Measurements from ENCODE around the gene JMJD8. TPM values are rescaled to one million over a fixed set of nuclear protein-coding genes. Genes with fewer than 3 reads are reported as not detected.

The JMJD8 gene
- total RNA-seq, 1 donor = 48.5 TPM

GRCh38 chr16:677316-678190 lies 6.6 kb downstream of the JMJD8 start:
- H3K27ac ChIP-seq (ENCODE audit: low read depth, low read length) = no peak overlapping the region
- no peak overlapping the region for H2AFZ ChIP-seq (ENCODE audit: low read length)
- H3K36me3 ChIP-seq (ENCODE audit: insufficient read depth, low read length) = peaks cover 27% of the 10 kb centered on the region
- no peak overlapping the region for H3K4me3 ChIP-seq (ENCODE audit: insufficient read depth, low read length)
- no peak overlapping the region for H3K4me2 ChIP-seq (ENCODE audit: insufficient read depth, low read length)
- H3K27me3 ChIP-seq (ENCODE audit: insufficient read depth, low read length) = no peaks in the 10 kb centered on the region
- H3K4me1 ChIP-seq (ENCODE audit: insufficient read depth, low read length) = peaks cover 16% of the 10 kb centered on the region
- no peaks in the 10 kb centered on the region for H3K9me3 ChIP-seq (ENCODE audit: low read depth, low read length)
- peaks cover 19% of the 10 kb centered on the region for H3K79me2 ChIP-seq (ENCODE audit: insufficient read depth, low read length)
- TF ChIP-seq CTCF (IDR thresholded peaks at IDR 0.05; ENCODE audit: extremely low read depth, low read depth, low read length) = no peak
- peaks cover 43% of the 10 kb centered on the region for H4K20me1 ChIP-seq (ENCODE audit: insufficient read depth, low read length)
- no peak for DNase-seq (ENCODE audit: insufficient read length, low spot score, missing footprints)

- Histone ChIP-seq H3K9me3 (ENCODE audit: low read depth, low read length) (no peaks in the 10 kb centered on the region), H3K27ac (ENCODE audit: low read depth, low read length) (no peak overlapping the region), H3K79me2 (ENCODE audit: insufficient read depth, low read length) (peaks cover 12% of the 10 kb centered on the region), H3K36me3 (ENCODE audit: insufficient read depth, low read length) (peaks cover 27% of the 10 kb centered on the region), H3K27me3 (ENCODE audit: insufficient read depth, low read length) (no peaks in the 10 kb centered on the region), H3K4me2 (ENCODE audit: insufficient read depth, low read length) (no peak overlapping the region), H3K4me1 (ENCODE audit: insufficient read depth, low read length) (peaks cover 14% of the 10 kb centered on the region), H3K4me3 (ENCODE audit: insufficient read depth, low read length) (no peak overlapping the region), H2AFZ (ENCODE audit: low read length) (no peak overlapping the region), H4K20me1 (ENCODE audit: insufficient read depth, low read length) (peaks cover 40% of the 10 kb centered on the region)
- no peak for DNase-seq (ENCODE audit: insufficient read length, low spot score, missing footprints)
- no peak for TF ChIP-seq CTCF (IDR thresholded peaks at IDR 0.05; ENCODE audit: extremely low read depth, low read depth, low read length)
Observed at GRCh38 chr16:676913-677312, 7.2 kb downstream of the JMJD8 start.

- Histone ChIP-seq H3K4me3 (ENCODE audit: insufficient read depth, low read length) (no peak overlapping the region), H3K27me3 (ENCODE audit: insufficient read depth, low read length) (no peaks in the 10 kb centered on the region), H3K9me3 (ENCODE audit: low read depth, low read length) (no peaks in the 10 kb centered on the region), H4K20me1 (ENCODE audit: insufficient read depth, low read length) (peaks cover 37% of the 10 kb centered on the region), H3K79me2 (ENCODE audit: insufficient read depth, low read length) (peaks cover 8% of the 10 kb centered on the region), H3K36me3 (ENCODE audit: insufficient read depth, low read length) (peaks cover 24% of the 10 kb centered on the region), H3K4me2 (ENCODE audit: insufficient read depth, low read length) (no peak overlapping the region), H3K4me1 (ENCODE audit: insufficient read depth, low read length) (peaks cover 10% of the 10 kb centered on the region), H2AFZ (ENCODE audit: low read length) (no peak overlapping the region), H3K27ac (ENCODE audit: low read depth, low read length) (no peak overlapping the region)
- no peak for DNase-seq (ENCODE audit: insufficient read length, low spot score, missing footprints)
- no peak for TF ChIP-seq CTCF (IDR thresholded peaks at IDR 0.05; ENCODE audit: extremely low read depth, low read depth, low read length)
Observed at GRCh38 chr16:676565-676902, 7.6 kb downstream of the JMJD8 start.

- H3K9me3 ChIP-seq (ENCODE audit: low read depth, low read length) = no peaks in the 10 kb centered on the region
- peaks cover 26% of the 10 kb centered on the region for H3K36me3 ChIP-seq (ENCODE audit: insufficient read depth, low read length)
- H2AFZ ChIP-seq (ENCODE audit: low read length) = no peak overlapping the region
- H3K27me3 ChIP-seq (ENCODE audit: insufficient read depth, low read length) = no peaks in the 10 kb centered on the region
- H3K4me2 ChIP-seq (ENCODE audit: insufficient read depth, low read length) = peak overlapping the region; percentile 64
- peak; percentile 92 for DNase-seq (ENCODE audit: insufficient read length, low spot score, missing footprints)
- no peak for TF ChIP-seq CTCF (IDR thresholded peaks at IDR 0.05; ENCODE audit: extremely low read depth, low read depth, low read length)
- no peak overlapping the region for H3K27ac ChIP-seq (ENCODE audit: low read depth, low read length)
- peaks cover 5% of the 10 kb centered on the region for H3K79me2 ChIP-seq (ENCODE audit: insufficient read depth, low read length)
- peaks cover 33% of the 10 kb centered on the region for H4K20me1 ChIP-seq (ENCODE audit: insufficient read depth, low read length)
- peak overlapping the region; percentile 66 for H3K4me3 ChIP-seq (ENCODE audit: insufficient read depth, low read length)
- peaks cover 5% of the 10 kb centered on the region for H3K4me1 ChIP-seq (ENCODE audit: insufficient read depth, low read length)
Observed at GRCh38 chr16:675884-676564, 8.1 kb downstream of the JMJD8 start.
